Heart left ventricle (tissue), 13 donors: Measurements from ENCODE around the gene LNPK.

Source experiments
- POLR2A ChIP-seq, 2 donors: fragments of 450-650 bp; IDR thresholded peaks; one replicate each; pipeline ENCODE4 v1.6.1; 2017; ENCODE audit warnings: antibody characterized with exemption in 2 of 2, mild to moderate bottlenecking in 2 of 2, moderate library complexity in 2 of 2
- TF ChIP-seq, protein P1 (sequence below), 12 donors: fragments of 200-600 bp; sonication (generic) in 4 of 12; IDR thresholded peaks; one replicate each; pipeline versions ENCODE4 v1.5.0 to v1.8.0; 2018 to 2022; ENCODE audit warnings: antibody characterized with exemption in 12 of 12, mild to moderate bottlenecking in 5 of 12
- donor health status: ischemic (EF 13 %, LVEDD 7.1; RV severe dilation, severe dysfunction).
- donor health status: DM: no; HTN: yes; CAD: no.
- donor health status: DM: no; HTN: no; CAD: no.
- donor health status: ischemic (EF 25% LVEDD 6.9; RV normal size, moderate dysfunction).
- donor health status: ischemic (EF 25% LVEDD 5.7; RV mildly dilated, moderate dysfunction).
- donor health status: ischemic (EF 35%, LVEDD 5.7; RV mildly dilated, moderate dysfunction).
- donor health status: nonischemic (EF 11% LVEDD 7.7; RV severe dilation, severe dysfunction).
- donor health status: DM: yes; HTN: yes; CAD: no.
- donor health status: PGD.
- donor health status: ischemic (EF 29% LVEDD 5.4; RV normal size, mild dysfunction).
- donor health status: nonischemic (EF 23%, LVEDD 6.1; RV moderate dilation, normal function).

DNA sequence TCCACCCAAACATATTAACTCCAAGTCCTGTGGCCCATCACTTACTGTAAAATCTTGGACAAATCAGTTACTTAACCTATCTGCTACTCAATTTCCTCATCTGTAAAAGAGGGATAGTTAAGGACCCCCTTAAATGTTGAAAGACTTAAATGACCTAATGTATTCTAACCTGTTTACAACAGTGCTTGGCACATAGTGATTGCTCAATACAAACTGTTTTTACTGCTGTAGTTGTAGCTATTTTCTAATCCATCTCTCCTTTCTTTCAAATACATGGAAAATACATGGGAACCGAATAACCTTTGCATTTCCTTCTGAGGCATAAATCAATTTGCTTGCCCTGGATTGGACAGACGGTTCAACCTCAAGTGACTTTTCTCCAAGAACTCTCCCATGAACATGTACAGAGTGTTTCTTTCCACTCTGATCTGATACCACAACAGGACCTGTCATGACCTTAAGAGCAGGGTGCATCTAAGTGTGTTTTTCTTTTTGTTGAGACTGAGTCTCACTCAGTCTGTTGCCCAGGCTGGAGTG lies 2.7 kb downstream of the LNPK start:
- TF ChIP-seq, protein P1, sequence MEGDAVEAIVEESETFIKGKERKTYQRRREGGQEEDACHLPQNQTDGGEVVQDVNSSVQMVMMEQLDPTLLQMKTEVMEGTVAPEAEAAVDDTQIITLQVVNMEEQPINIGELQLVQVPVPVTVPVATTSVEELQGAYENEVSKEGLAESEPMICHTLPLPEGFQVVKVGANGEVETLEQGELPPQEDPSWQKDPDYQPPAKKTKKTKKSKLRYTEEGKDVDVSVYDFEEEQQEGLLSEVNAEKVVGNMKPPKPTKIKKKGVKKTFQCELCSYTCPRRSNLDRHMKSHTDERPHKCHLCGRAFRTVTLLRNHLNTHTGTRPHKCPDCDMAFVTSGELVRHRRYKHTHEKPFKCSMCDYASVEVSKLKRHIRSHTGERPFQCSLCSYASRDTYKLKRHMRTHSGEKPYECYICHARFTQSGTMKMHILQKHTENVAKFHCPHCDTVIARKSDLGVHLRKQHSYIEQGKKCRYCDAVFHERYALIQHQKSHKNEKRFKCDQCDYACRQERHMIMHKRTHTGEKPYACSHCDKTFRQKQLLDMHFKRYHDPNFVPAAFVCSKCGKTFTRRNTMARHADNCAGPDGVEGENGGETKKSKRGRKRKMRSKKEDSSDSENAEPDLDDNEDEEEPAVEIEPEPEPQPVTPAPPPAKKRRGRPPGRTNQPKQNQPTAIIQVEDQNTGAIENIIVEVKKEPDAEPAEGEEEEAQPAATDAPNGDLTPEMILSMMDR (IDR thresholded peaks at IDR 0.05): no peak
- no peak for TF ChIP-seq POLR2A (IDR thresholded peaks at IDR 0.05)
